HG02885 (cell line): ENCODE results near the gene EID2.

ENCODE experiments used
- ATAC-seq: cut with Tn5 transposase; IDR thresholded peaks from one replicate; pipeline ENCODE4 v1.9.1; 2021; ENCODE audit warnings: mild to moderate bottlenecking; ENCODE audit not compliant: unreplicated experiment, poor library complexity

The EID2 gene, protein sequence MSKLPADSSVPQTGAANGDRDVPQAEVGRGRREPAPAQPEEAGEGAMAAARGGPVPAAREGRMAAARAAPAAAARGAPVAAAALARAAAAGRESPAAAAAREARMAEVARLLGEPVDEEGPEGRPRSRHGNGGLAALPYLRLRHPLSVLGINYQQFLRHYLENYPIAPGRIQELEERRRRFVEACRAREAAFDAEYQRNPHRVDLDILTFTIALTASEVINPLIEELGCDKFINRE

GRCh38 chr19:39539518-39540332 lies at the start of gene EID2:
TSS of gene EID2 (minus strand) at chr19:39540161. CDS start at chr19:39540079, 82 bp downstream.
- peak; percentile 91 for ATAC-seq

DNA sequence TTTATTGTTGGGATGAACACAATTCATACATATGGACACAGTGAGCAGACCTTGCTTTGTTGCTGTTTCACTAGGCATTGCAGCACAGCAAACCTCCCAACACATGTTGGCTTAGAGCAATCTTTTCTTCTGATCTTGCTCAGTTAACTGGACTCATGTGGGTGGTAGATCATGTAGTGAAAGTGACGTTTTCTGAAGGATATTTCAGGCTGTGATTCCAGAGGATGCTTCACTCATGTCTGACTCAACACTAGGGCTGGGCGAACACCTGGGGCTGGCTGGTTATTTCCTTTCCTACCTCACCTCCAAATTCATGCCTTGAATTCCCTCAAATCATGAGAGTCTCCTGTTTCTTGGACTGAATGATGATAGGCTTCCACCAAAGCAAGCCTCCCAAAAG lies 48.1 kb upstream of the EID2 start:
- ATAC-seq = no peak

- no peak for ATAC-seq
These were observed 47.5 kb upstream of the EID2 start for GRCh38 chr19:39587496-39587895.

- no peak for ATAC-seq
These were observed 43.1 kb upstream of the EID2 start for GRCh38 chr19:39582891-39583625.

DNA sequence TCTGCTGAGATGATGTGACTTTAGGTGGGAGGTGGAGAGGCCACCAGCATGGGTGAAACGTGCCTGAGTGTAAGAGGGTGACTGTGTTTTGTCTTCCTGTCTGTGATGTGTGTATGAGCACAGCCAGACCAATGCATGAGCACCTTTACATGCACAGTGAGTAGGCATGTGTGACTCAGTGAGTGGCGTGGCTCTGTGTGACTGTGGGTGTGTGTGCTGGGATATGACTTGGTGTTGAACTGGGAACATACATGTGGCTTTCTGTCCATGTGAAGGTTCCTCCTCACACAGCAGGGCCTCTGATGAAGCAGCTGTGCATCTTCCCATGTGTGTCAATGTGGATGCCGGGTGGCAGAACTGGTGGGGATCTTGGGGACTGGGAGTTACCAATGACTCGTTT lies 42.5 kb upstream of the EID2 start:
- ATAC-seq = no peak

- no peak for ATAC-seq
These were observed 28.6 kb upstream of the EID2 start for GRCh38 chr19:39568604-39569003.

- no peak for ATAC-seq
These were observed 26.1 kb upstream of the EID2 start for GRCh38 chr19:39566064-39566463.

- ATAC-seq = no peak
These were observed 23.4 kb upstream of the EID2 start for GRCh38 chr19:39563408-39563807.

- ATAC-seq = no peak
These were observed 18.7 kb upstream of the EID2 start for GRCh38 chr19:39558624-39559117.

GRCh38 chr19:39557811-39558623 lies 18.1 kb upstream of the EID2 start:
- ATAC-seq = no peak

DNA sequence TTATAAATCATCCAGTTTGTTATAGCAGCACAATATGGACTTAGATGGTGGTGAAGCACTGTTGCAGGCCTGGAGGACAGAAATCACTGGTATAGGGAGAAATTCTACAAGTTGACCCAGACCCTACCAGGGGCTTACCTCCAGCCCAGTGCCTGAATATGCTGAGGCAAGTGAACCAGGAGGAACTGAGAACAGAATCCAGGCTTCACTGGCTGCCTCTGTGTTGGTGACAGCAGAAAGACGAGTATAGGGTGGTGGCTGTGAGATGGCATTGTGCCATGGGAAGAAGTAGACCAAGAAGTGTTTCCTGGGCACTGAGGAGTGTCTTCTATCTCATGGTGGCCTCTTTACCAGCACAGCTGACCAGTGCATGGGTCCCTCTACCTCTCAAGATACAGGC lies 15.9 kb upstream of the EID2 start:
- no peak for ATAC-seq

DNA sequence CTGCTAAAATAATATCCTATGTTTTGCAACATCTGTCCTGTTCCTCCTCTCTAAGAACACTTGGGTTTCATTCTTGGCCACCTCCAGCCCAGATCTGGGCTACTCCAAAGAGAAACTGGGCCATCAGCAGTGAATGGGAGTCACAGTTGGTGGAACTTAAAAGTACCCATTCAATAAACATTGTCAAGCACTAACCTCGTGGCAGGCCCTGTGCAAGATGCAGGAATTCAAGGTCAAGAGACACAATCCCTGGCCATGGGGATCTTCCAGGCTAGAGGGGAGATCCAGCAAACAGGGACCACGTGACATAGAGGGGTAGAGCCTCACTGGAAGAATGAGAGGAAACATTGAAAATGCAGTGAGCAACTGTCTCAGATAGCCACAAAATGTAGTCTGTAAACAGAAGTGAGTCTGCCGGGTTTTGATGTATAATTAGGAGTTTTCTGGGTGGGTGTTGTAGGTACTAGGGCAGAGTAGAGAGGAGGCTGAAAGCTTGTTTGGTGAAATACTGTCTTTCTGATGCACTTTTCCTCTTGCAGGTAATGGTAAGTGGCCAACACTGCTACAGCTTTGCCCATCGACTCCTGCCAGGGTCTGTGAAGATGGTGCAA lies 14.8 kb upstream of the EID2 start:
- ATAC-seq = no peak

DNA sequence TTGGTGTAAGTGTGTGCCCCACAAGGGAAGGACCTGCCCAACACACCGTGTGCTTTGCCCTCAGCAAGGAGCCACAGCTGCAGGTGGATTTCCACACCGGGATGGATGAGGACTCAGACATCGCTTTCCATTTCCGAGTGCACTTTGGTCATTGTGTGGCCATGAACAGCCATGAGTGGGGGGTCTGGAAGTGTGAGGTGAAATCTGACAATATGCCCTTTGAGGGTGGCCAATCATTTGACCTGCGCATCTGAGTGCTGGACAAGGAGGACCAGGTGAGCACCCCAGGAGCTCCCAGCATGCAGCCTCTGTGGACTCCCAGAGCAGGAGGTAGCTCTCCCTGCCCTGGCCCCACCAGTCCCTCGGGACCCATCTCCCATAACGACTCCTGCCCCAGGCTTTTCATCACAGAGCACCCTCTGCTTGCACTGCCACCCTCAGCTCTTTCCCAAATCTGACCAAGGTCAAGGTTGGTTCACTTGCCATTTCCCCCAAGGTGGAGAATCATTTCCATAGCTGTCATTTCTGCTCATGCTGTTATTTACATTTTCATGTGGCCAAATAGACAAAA lies 13.2 kb upstream of the EID2 start:
- no peak for ATAC-seq

DNA sequence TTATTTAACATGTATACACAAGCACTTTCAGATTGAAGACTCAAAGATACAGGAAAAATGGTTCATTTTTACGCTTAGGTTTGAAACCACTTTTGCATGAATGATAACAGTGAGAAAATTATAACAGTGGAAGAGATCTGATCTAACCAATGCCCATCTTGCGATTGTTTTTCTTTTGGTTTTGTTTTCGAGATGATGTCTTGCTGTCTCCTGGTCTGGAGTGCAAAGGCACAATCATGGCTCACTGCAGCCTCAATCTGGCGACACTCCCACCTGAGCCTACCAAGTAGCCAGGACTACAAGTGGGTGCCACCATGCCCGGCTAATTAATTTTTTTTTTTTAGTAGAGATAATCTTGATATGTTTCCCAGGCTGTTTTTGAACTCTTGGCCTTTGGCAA lies 10.2 kb upstream of the EID2 start:
- no peak for ATAC-seq

DNA sequence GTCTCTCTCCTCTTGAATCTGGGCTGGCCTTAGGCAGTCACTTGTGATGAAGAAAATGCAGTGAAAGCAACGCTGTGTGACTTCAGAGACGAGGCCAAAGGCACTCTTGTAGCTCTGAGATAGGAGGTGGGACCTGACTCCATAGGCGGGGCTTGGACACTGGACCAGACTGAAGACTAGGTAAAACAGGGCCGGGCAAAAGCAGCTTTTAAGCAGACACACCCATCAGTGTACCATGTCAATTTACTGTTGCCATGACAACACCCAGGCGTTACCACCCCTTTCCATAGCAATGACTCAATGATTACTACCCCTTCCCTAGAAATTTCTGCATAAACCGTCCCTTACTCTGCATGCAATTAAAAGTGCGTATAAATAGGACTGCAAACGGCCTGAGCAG lies 6.6 kb upstream of the EID2 start:
- ATAC-seq = no peak

DNA sequence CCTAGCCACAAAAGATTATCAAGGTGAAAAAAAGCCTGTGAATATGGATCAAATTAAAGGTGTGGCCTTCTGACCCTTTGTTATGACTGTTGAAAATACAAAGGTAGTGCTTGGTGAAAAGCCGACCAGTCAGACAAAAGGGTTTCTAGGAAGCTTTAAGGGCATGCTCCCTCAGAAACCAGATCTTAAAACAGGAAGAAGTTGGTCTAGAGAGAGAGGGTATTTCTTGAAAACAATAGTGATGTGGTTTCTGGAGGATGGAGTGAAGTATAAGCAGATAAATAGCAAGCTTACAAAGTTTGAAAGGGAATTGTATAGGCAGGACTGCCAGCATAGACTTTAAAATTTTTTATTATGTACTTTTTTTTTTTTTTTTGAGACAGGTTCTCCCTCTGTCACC lies 5.0 kb upstream of the EID2 start:
- no peak for ATAC-seq

DNA sequence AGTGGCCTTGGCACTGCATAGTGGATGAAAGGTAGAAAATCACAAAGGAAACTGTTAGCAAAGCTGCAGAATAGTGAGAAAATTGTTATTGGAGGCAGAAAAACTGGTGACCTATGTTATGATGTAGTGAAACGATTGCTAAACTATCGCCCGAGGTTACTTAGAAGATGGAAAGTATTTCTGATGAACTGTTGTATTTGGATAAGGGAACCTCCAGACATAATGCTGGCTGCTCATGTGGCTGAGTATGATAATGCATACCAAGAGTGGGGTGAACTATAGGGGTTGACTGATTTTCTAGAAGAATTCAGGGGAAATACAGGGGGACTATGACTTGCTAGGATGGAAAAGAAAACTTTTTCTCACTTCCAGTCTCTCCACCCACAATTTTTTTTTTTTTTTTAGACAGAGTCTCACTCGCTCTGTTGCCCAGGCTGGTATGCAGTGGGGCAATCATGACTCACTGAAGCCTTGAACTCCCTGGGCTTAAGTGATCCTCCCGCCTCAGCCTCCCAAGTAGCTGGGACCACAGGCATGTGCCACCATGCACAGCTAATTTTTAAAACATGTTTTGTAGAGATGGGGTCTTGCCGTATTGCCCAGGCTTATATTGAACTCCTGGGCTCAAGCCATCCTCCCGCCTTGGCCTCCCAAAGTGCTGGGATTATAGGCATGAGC lies 4.4 kb upstream of the EID2 start:
- ATAC-seq = no peak

DNA sequence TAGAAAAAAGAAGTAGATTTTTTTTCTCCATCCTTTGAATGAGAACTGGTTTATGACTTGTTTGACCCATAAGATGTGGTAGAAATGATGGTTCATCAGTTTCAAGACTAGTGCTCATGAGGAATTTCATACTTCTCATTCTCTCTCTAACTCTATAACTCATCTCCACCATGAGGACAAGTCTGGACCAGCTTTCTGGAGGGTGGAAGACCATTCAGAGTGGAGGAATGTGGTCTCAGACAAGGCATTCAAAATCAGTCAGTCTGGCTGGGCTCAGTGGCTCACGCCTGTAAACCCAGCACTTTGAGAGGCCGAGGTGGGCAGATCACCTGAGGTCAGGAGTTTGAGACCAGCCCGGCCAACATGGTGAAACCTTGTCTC lies 3.5 kb upstream of the EID2 start:
- no peak for ATAC-seq

DNA sequence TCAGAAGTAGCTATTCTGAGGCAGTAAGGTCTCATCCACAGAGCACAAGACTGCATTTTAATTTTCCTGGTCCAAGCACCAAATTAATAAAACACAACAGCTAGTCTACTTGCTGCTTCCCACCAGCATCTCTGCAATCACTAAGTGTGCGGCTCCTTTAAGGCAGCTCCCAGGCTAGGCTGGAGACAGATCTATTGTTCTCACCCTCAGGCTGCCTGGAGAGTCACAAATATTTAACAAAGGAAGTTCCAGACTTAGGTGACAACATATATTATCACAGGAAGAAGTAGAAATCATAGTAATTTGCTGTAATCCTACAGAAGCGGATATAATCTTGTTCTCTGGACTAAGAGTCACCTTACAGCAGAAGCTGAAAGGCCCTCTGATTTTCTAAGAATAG lies 2.2 kb upstream of the EID2 start:
- ATAC-seq = no peak
